HG02588 (cell line): ENCODE results near the gene ABCB9.

Experiments
- ATAC-seq: cut with Tn5 transposase; IDR thresholded peaks from one replicate; pipeline ENCODE4 v1.9.1; 2021; ENCODE audit warnings: mild to moderate bottlenecking, moderate library complexity; ENCODE audit not compliant: unreplicated experiment

ABCB9 gene

DNA sequence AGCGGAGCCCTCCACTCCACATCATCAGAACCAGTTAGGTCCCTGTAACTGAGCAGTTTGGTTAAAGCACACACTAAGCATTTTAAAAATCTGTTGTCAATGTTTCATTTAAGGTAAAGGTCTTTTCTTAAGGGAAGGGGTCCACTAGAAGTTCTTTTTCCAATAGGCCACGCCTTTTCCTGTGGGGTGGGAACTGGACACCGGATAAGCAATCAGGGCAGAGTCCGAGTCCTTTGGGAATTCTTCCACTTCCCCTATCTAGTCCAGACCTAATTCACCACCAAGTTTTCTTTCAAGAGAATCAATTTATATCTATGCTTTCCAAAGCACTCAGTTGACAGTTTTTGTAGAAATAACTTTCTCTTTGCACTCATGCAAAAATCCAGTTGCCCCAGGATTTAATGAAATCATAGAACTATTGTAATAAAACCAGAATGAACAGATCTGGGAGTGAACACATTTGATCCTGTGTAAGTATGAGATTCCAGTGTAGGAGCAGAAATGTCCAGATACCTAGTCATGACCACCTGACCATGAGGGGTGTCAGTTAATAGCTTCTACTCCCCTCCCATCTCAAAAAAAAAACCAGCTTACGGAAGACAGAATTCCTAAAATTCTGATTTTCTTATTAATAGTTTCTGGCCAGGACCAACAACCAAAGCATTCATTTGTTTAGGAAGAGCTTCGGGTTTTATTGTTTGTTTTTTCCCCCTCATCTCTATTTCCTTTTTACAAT, 82.0 kb downstream of the ABCB9 start:
- no peak for ATAC-seq

GRCh38 chr12:122882908-122883558, 83.2 kb downstream of the ABCB9 start:
- no peak for ATAC-seq

GRCh38 chr12:122880668-122881067, 85.6 kb downstream of the ABCB9 start:
- ATAC-seq = no peak

DNA sequence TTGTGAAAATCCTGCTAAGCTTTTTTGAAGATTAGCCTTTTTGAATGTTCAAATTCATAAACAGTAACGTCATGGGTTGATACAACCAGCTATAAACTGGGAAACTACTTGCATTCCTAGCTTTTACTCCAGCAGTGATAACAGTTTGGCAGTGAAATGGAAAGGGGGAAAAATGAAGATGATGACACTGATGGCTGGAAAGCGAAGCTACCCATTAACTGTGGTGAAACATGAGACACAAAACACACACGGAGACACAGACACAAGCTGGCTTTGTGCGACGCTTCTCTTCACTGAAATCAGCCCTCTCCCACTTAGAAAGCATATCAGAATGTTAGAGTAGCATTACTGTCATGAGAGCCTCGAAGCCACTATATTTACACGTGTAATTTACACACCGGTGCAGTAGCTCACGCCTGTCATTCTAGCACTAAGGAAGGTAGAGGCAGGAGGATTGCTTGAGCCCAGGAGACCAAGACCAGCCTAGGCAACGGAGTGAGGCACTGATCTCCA, 86.1 kb downstream of the ABCB9 start:
- no peak for ATAC-seq
